T-helper 1 cell (primary cell): ENCODE data around the gene ZNF777.
"Not testable (repeated sequence)": the region's sequence is repeated elsewhere in the genome, so short reads cannot be mapped to it uniquely, and the experiment has no call there.

Experiments used
- DNase-seq, 5 donors: peaks; one replicate each; pipeline ENCODE4 v3.0.0-alpha.2; 2012 to 2020

ZNF777 gene

DNA sequence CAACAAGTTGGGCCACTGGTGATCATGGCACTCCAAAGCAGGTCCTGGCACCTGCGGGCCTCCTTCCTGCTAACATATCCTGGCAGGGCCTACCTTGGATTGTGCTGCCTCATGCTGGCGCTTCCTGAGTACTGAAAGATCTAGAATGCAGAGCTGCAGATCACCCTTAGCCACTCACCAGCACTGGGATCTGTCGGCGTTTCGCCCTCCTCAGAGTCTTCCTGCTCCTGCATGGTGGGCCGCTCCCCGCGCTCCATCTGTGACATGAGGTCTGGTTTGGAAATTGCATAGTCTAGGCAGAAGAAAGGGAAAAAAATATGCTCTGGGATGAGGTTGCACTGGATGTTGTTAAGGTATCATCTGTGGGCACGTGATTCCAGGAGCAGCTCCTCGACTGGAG is 10.0 kb downstream of the ZNF777 start:
- no peak for DNase-seq

DNA sequence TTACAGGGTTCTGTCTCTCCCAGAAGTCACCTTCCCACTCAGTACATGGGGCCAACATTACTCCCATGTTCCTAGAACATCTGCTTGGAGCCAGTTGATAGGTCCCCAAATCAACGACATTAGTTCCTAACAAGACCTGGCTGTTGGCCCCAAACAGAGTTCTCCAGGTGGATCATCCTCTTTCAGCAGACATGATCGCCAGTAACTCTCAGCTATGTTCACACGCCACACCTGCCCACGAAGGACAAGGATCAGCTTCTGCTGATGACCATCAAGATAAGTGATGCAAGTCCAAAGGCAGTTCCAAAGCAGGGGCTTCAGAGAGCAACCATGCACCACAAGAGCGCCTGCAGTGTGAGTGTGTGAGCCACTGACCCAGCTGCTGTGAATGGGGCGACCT is 11.0 kb downstream of the ZNF777 start:
- DNase-seq: no peak

- DNase-seq: no peak
Measured at GRCh38 chr7:149448961-149449360, 11.9 kb downstream of the ZNF777 start.

GRCh38 chr7:149446026-149446425 is 14.8 kb downstream of the ZNF777 start:
- DNase-seq: not testable (repeated sequence)

DNA sequence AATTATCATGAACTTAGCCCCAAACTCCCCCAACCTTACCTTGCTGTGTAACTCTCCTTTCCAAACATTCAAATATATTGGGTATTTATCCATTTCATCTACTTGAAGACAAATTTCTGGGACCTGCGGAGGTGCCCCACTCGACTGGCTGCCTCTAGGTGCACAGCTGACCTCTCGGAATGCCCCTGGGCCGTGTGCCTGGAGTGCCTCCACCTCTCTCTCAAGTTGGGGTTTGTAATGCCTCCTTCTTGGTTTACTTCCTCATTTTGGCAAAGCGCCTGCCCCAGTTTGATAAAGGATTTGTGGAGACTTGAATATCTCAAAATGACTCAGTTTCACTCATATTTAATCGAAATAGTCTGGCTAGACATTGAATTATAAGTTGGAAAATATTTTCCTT is 16.6 kb downstream of the ZNF777 start:
- no peak for DNase-seq

- DNase-seq: no peak
Measured at GRCh38 chr7:149443523-149443922, 17.3 kb downstream of the ZNF777 start.

DNA sequence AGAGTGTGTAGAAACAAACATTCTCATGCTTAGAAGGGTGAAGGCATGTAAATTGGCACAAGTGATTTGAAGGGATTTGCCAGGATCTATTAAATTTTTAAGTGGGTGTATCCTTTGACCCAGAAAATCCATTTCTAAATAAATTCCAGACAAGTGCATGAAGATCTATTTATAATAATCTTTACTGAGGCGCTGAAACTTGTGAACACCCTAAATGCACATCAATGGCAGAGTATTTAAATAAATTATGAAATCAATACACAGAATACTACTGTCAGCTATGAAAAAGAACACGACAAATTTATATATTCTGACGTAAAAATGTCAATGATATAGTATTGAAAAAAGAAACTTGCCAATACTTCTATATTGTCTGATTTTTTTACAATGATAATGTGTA is 17.9 kb downstream of the ZNF777 start:
- DNase-seq: no peak

- peak in 1 of 5 donors; percentile 17 for DNase-seq
Measured at GRCh38 chr7:149440222-149440621, 20.6 kb downstream of the ZNF777 start.

GRCh38 chr7:149436358-149436757 is 24.5 kb downstream of the ZNF777 start:
- no peak for DNase-seq

DNA sequence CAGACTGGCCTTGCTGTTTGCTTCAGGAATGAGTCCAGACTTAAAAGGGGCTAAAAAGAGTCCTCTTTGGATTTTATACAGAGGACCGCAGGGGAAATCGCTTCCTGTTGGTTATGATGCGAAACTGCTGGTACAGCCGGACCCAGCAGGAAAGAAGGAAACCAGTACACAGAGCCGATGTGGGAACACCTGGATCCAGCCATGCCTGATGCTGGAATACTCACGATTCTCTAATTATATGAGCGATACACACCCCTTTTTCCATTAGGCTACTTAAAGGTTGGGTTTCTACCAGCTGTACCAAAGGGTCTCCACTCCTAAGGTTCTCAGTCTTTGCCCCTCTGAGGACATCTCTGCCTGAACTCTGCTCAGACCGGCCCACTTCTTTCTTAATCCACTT is 27.7 kb downstream of the ZNF777 start:
- DNase-seq: no peak

DNA sequence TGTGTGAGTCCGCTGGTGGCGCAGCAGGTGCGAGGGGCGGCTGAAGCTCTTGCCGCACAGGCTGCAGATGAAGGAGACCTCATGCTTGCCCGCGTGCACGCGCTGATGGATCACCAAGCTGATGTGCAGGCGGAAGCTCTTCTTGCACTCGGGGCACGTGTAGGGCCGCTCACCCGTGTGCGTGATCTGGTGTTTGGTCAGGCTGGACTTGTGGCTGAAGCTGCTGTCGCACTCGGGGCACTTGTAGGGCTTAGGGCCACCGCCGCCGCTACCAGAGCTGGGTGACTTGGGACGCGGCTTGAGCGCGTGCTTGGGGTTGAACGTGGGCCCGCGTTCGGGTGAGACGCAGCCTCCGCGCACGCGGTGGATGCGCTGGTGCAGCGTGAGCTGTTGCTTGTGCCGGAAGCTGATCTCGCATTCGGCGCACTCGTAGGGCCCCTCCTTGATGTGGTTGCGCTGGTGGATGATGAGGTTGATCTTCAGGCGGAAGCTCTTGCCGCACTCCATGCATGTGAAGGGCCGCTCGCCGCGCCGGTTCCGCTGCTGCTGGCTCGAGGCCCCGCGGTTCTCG is 28.7 kb downstream of the ZNF777 start:
- no peak for DNase-seq

DNA sequence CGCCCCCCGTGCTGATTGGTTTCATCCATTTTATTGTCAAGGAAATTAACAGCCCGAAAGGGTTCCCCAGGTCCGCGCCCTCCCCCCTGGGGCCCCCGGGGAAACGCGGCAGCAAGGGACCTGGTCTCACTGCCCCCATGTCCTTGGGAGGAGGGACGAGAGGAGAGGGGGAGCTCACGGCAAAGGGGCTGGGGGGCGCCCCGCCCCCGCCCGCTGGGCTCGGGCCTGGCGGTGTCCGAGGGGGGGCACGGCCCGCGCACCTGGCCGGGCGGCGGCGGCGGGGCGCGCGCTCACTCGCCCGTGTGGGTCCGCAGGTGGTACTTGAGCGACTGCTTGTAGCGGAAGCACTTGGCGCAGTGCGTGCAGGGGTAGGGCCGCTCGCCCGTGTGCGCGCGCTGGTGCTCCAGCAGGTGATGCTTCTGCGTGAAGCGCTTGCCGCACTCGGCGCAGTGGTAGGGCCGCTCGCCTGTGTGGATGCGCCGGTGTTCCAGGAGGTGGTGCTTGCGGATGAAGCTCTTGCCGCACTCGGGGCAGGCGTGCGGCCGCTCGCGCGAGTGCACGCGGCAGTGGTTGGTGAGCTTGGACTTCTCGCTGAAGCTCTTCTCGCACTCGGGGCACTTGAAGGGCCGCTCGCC is 29.3 kb downstream of the ZNF777 start:
- DNase-seq: no peak

- no peak for DNase-seq
Measured at GRCh38 chr7:149430192-149430591, 30.7 kb downstream of the ZNF777 start.

GRCh38 chr7:149427893-149428292 is 33.0 kb downstream of the ZNF777 start:
- no peak for DNase-seq

DNA sequence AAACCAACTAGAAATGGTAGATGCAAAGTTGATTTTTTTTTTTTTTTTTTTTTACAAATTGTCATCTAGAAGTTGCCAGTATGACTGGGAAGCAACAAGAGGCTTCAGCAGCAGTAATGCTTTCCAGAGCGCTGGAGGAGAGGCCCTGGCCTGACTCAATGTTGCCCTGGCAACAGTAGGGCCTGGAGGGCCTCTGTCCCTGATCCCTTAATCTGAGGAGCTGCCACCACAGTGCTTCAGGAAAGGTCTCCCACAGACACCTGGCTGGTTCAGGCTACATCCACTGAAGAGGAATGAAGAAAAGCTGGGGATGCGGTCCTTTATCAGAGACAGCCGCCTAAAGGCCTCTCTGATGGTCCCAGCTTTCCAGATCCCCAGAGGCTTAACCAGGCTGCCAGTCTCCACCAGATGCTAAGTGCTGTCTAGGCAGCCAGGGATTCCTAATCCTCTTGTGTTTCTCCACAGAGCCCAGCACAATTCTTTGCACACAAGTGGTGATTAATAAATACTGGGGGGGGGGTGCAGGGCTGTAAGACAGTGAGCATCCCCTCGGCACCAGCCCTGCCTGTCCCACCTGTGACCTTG is 33.7 kb downstream of the ZNF777 start:
- DNase-seq: no peak

DNA sequence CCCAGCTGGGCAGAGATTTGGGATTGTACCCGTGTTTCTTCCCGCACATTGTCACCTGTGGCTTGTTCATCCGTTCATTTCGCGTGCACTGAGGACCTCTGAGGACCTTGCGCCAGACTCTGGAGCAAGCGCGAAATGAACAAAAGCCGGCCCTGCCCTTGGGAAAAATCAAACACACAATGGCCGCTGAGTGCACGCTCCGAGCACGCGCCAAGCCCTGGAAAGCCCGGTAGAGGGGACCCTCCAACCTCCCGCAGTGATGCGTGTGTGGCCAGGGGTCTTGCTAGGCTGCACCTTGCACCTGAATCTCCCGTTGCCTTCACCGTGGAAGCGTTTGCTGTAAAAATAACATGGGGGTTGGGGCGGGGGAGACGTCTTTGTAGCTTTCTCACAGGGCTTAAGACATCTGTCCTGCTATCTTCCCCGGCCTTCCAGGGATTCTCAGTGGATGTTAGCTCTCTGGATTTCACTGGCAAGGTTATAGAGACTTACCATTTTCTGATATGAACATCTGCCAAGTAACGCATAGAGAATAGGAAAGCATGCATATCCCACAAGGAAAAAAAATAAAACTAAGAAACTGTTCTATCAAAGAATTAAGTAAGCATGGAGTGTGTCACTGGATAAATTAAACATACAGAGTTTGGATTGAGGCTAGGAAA is 37.3 kb downstream of the ZNF777 start:
- no peak for DNase-seq

DNA sequence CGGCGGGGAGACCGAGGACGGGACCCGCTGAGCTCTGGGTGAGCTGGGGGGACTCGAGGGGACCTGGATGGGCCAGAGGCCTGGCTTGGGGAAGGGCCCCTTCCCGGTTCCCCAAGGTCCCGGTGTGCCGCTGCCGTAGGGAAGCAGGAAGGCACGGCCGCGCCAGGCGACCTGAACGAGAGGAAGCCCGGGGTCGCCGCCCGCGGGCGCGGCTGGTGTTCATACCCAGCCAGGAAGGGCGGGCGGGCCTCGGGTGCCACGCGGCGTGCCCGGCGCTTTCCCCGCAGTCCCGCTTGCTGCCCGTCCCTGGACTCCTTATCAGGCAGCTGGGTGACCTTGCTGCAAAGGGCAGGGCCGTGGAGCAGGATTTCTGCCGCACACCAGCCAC is 38.0 kb downstream of the ZNF777 start:
- peak in 2 of 5 donors; percentile 17 to 20 for DNase-seq

GRCh38 chr7:149422162-149422913 is 38.5 kb downstream of the ZNF777 start:
- peak; percentile 40 to 79 (median 56) for DNase-seq

DNA sequence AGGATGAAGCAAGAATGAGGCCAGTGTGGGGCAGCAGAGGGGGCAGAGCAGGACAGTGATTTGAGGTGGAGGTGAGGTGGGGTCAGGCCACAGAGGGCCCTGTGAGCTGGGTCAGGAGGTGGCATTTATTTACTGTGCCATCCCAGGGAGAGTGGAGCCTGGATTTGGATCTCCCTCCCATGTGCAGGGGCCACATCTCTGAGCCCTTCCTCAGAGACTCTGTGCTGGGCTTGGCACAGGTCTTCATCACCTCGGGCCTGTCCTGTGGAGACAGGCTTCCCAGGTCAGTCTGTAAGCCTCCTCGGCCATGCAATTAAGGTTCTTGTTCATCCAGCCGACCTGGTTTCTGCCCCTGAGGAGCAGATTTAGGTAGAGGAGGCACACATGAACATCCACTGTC is 40.9 kb downstream of the ZNF777 start:
- DNase-seq: no peak

DNA sequence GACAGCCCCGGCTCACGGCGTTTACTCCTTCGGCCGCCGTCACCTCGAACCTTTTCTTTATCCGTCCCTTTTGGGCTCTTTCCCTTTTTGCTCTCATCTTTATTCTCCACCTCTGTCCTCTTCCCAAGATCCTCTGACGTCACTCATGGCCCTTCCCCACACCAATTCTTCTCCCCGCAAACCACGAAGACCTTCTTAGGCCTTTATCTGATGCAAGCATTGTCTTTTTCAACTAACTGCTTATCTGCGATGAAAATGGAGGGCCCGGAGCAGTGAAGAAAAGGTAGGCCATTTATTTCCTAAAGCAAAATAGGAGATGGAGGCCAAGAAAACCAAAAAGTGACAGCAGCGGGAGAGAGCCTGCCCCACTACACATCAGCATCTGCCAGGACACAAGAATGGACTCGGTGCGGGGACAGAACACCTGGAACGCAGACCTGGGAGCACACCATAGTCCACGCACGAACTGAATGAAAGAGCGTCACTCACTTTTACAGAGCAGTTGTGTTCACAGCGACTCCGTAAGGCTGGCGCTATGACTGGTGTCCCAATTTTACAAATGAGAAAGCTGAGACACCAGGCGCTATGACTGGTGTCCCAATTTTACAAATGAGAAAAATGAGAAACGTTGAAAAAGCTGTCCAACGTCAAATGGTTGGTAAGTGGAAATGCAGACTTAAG is 45.3 kb downstream of the ZNF777 start:
- DNase-seq: no peak

DNA sequence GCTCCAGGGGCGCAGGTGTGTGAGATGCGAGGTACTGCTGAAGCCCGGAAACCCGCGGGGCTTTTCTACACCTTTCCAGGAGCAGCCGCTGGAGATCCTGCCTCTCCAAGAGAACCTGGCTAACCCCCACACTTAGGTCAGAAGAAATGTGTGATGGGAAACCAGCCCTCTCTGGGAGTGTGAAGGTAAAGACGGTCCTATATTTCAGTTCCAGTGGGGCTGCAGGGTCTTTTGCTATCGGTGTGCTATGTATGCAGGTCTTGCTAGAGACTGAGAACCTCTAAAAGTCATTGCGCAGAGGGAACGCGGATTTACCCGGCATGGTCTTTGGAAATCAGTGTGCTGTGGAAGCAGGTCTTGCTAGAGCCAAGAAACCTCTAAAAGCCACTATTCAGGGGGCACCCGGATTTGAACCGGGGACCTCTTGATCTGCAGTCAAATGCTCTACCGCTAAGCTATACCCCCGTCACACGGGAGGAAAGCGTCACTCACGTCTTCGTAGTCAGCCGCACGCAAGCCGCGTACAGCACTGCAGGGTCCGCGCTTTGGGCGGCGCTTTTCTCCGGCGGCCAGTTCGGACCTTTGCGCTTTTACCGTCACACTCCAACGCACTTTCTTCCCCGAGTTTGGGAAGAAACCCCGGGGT is 46.0 kb downstream of the ZNF777 start:
- DNase-seq: peak in 3 of 5 donors; percentile 31 to 49 (median 32)

DNA sequence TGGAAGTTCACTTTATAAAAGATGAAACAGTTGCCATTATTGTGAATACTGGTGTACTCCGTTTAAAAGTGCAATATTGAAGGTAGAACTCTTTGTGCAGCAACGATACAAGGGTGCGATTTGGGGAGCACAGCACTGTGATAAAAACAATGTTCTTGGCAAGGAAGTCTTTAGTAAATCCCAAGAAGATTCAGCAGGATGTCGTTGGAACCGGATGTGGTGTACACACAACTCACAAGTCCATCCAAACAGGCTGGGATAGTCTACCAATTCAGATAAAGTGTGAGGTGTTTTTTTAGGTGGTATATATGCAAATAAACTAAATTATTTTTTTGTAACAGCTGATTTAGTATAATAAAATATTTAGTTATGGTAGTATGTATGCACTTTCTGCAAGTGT is 46.7 kb downstream of the ZNF777 start:
- no peak for DNase-seq
